H1 (cell line): ENCODE measurements around the gene DNAAF6. TPM values are rescaled to one million over a fixed set of nuclear protein-coding genes. Genes with fewer than 3 reads are reported as not detected.

ENCODE experiments used
- CTCF ChIA-PET: fragments of 300-600 bp; sonication (Branson Sonifier 250); formaldehyde crosslinking; loops from one replicate; lab custom pipeline; 2021; ENCODE audit not compliant: partially characterized antibody; lab: Charles Lee
- POLR2A ChIA-PET: fragments of 300-600 bp; sonication (Branson Sonifier 250); formaldehyde crosslinking; loops from one replicate; lab custom pipeline; 2021; ENCODE audit warnings: inconsistent platforms; ENCODE audit not compliant: partially characterized antibody; lab: Charles Lee
- DNase-seq, 2 experiments: peaks; one replicate each; pipeline versions ENCODE4 v3.0.0 to v3.0.0-alpha.2; 2010 to 2022; ENCODE audit warnings: low spot score in 2 of 2, low read depth in 1 of 2, mixed read lengths in 1 of 2
- FAIRE-seq: peaks from 2 replicates; lab custom pipeline; 2011; peaks lifted over from hg19 to GRCh38; lab: Jason Lieb, UNC
- H2AFZ ChIP-seq: 2 replicates; pipeline ENCODE4 v1.8.1; 2012; ENCODE audit warnings: low read length, inconsistent platforms
- H2AK5ac ChIP-seq: 2 replicates; pipeline ENCODE4 v1.6.1; 2013; ENCODE audit warnings: low read depth, low read length
- H2BK120ac ChIP-seq: replicated peaks from 2 replicates; pipeline ENCODE3; 2013; ENCODE audit warnings: low read depth, low read length, inconsistent platforms
- H2BK12ac ChIP-seq: 2 replicates; pipeline ENCODE4 v1.6.1; 2013; ENCODE audit warnings: low read depth, low read length
- H2BK15ac ChIP-seq: 2 replicates; pipeline ENCODE4 v1.6.1; 2013; ENCODE audit warnings: low read length
- H2BK20ac ChIP-seq: 2 replicates; pipeline ENCODE4 v1.6.1; 2013; ENCODE audit warnings: low read length
- H2BK5ac ChIP-seq: 2 replicates; pipeline ENCODE4 v1.6.1; 2013; ENCODE audit warnings: low read depth, low read length
- H3K14ac ChIP-seq: 2 replicates; pipeline ENCODE4 v1.6.1; 2013; ENCODE audit warnings: inconsistent platforms; ENCODE audit not compliant: insufficient read length
- H3K18ac ChIP-seq: 2 replicates; pipeline ENCODE4 v1.6.1; 2013; ENCODE audit warnings: low read length; ENCODE audit errors: extremely low read depth
- H3K23ac ChIP-seq: 2 replicates; pipeline ENCODE4 v1.6.1; 2013; ENCODE audit warnings: inconsistent platforms; ENCODE audit not compliant: insufficient read length
- H3K23me2 ChIP-seq: 2 replicates; pipeline ENCODE4 v1.6.1; 2013; ENCODE audit warnings: low read depth, low read length
- H3K27ac ChIP-seq: 2 replicates; pipeline ENCODE4 v1.6.1; 2011; ENCODE audit warnings: low read depth, low read length, inconsistent platforms
- H3K27me3 ChIP-seq, 4 experiments: replicated peaks in 1 of 4; 1 replicate in 1 of 4; 2 replicates in 3 of 4; pipeline versions ENCODE4 v1.6.1 to v1.8.1; 2011 to 2013; ENCODE audit warnings: low read length in 3 of 4, mild to moderate bottlenecking in 3 of 4, inconsistent platforms in 2 of 4, mixed read lengths in 2 of 4, moderate library complexity in 1 of 4; ENCODE audit not compliant: control insufficient read depth in 3 of 4, insufficient read depth in 3 of 4; ENCODE audit errors: extremely low read depth in 1 of 4
- H3K36me3 ChIP-seq, 4 experiments: 2 replicates each; pipeline versions ENCODE4 v1.6.1 to v1.8.1; 2011 to 2013; ENCODE audit warnings: mild to moderate bottlenecking in 4 of 4, low read length in 3 of 4, moderate library complexity in 2 of 4, control low read depth in 1 of 4, inconsistent platforms in 1 of 4; ENCODE audit not compliant: insufficient read depth in 4 of 4, control insufficient read depth in 2 of 4
- H3K4ac ChIP-seq: replicated peaks from 2 replicates; pipeline ENCODE3; 2013; ENCODE audit warnings: low read length, low read depth, mixed read lengths, inconsistent platforms; ENCODE audit not compliant: insufficient read length
- H3K4me1 ChIP-seq, 4 experiments: replicated peaks in 1 of 4; 1 replicate in 1 of 4; 2 replicates in 3 of 4; pipeline versions ENCODE4 v1.6.1 to v1.8.1; 2011 to 2013; ENCODE audit warnings: low read length in 3 of 4, inconsistent platforms in 2 of 4, mixed read lengths in 1 of 4; ENCODE audit not compliant: insufficient read depth in 4 of 4, control insufficient read depth in 3 of 4
- H3K4me2 ChIP-seq, 2 experiments: 2 replicates each; pipeline versions ENCODE4 v1.6.1 to v1.8.1; 2011 to 2013; ENCODE audit warnings: low read depth in 2 of 2, low read length in 2 of 2, control low read depth in 1 of 2, inconsistent platforms in 1 of 2, mild to moderate bottlenecking in 1 of 2; ENCODE audit not compliant: insufficient read depth in 1 of 2
- H3K4me3 ChIP-seq, 4 experiments: fragments of 200-600, 300-600 bp in 1 of 4; sonication (generic), shearing (Covaris generic), sonication (Bioruptor Twin) in 1 of 4; 2 replicates each; pipeline versions ENCODE4 v1.5.1 to v1.8.1; 2011 to 2016; ENCODE audit warnings: low read length in 4 of 4, low read depth in 3 of 4, control low read depth in 2 of 4, inconsistent platforms in 2 of 4, mild to moderate bottlenecking in 2 of 4, mixed read lengths in 1 of 4, moderate library complexity in 1 of 4; ENCODE audit not compliant: insufficient read depth in 2 of 4; ENCODE audit errors: extremely low read depth in 1 of 4
- H3K56ac ChIP-seq: replicated peaks from 2 replicates; pipeline ENCODE3; 2013; ENCODE audit warnings: low read depth, mild to moderate bottlenecking, mixed read lengths, low read length, inconsistent platforms; ENCODE audit not compliant: insufficient read length
- H3K79me1 ChIP-seq: 2 replicates; pipeline ENCODE4 v1.6.1; 2013; ENCODE audit warnings: low read depth, low read length, control low read depth
- H3K79me2 ChIP-seq, 2 experiments: 2 replicates each; pipeline versions ENCODE4 v1.6.1 to v1.8.1; 2012 to 2013; ENCODE audit warnings: low read length in 2 of 2, mild to moderate bottlenecking in 2 of 2, inconsistent platforms in 1 of 2; ENCODE audit not compliant: insufficient read depth in 2 of 2, control insufficient read depth in 1 of 2
- H3K9ac ChIP-seq, 4 experiments: replicated peaks in 1 of 4; 1 replicate in 1 of 4; 2 replicates in 3 of 4; pipeline versions ENCODE4 v1.6.1 to v1.8.1; 2011 to 2013; ENCODE audit warnings: low read depth in 3 of 4, low read length in 3 of 4, control low read depth in 2 of 4, mild to moderate bottlenecking in 2 of 4, moderate library complexity in 2 of 4, inconsistent platforms in 1 of 4; ENCODE audit errors: extremely low read depth in 1 of 4
- H3K9me3 ChIP-seq, 2 experiments: 2 replicates each; pipeline versions ENCODE4 v1.6.1 to v1.8.1; 2012 to 2013; ENCODE audit warnings: mild to moderate bottlenecking in 2 of 2, moderate library complexity in 2 of 2, control low read depth in 1 of 2, inconsistent platforms in 1 of 2, low read depth in 1 of 2, low read length in 1 of 2, mixed read lengths in 1 of 2; ENCODE audit not compliant: insufficient read depth in 2 of 2
- H4K20me1 ChIP-seq, 2 experiments: replicated peaks in 1 of 2; 2 replicates each; pipeline versions ENCODE3 to v1.8.1; 2011 to 2013; ENCODE audit warnings: inconsistent platforms in 2 of 2, low read length in 2 of 2, mild to moderate bottlenecking in 1 of 2; ENCODE audit not compliant: insufficient read depth in 2 of 2, control insufficient read depth in 1 of 2
- H4K5ac ChIP-seq: 2 replicates; pipeline ENCODE4 v1.6.1; 2013; ENCODE audit warnings: low read length, low read depth, mixed read lengths, inconsistent platforms; ENCODE audit not compliant: insufficient read length
- H4K8ac ChIP-seq: 2 replicates; pipeline ENCODE4 v1.8.0; 2013; ENCODE audit warnings: mild to moderate bottlenecking, moderate library complexity, low read length, inconsistent platforms; ENCODE audit not compliant: insufficient read depth; ENCODE audit errors: extremely low read depth
- H4K91ac ChIP-seq: replicated peaks from 2 replicates; pipeline ENCODE3; 2013; ENCODE audit warnings: low read length, mixed read lengths, inconsistent platforms; ENCODE audit not compliant: insufficient read length
- ATF3 ChIP-seq: IDR thresholded peaks from 2 replicates; pipeline ENCODE4 v1.6.1; 2011; ENCODE audit warnings: low read depth, mild to moderate bottlenecking, low read length; ENCODE audit not compliant: insufficient read depth
- CBX8 ChIP-seq: fragments of 300-800, 300-1000 bp; sonication (generic); IDR thresholded peaks from 2 replicates; pipeline ENCODE4 v1.7.1; 2016; ENCODE audit warnings: low read depth, low read length, borderline replicate concordance
- GTF2F1 ChIP-seq: IDR thresholded peaks from 2 replicates; pipeline ENCODE4 v1.6.1; 2012; ENCODE audit warnings: low read depth, low read length, improper control_type of control experiment, borderline replicate concordance
- HDAC6 ChIP-seq: IDR thresholded peaks from one replicate; pipeline ENCODE4 v1.7.1; 2012; ENCODE audit warnings: low read depth, mild to moderate bottlenecking, inconsistent platforms, low read length, moderate library complexity
- MAX ChIP-seq: IDR thresholded peaks from 2 replicates; pipeline ENCODE4 v1.6.1; 2012; ENCODE audit warnings: inconsistent platforms
- PHF8 ChIP-seq: fragments of 200-600 bp; sonication (generic); conservative IDR thresholded peaks from 2 replicates; pipeline ENCODE4 v1.7.1; 2012; ENCODE audit warnings: low read depth, mild to moderate bottlenecking, inconsistent platforms, low read length, moderate library complexity
- POLR2AphosphoS5 ChIP-seq: IDR thresholded peaks from 2 replicates; pipeline ENCODE4 v1.6.1; 2011; ENCODE audit warnings: low read depth, low read length
- POU5F1 ChIP-seq: IDR thresholded peaks from 2 replicates; pipeline ENCODE4 v1.6.1; 2011; ENCODE audit warnings: low read depth, mild to moderate bottlenecking, low read length, moderate library complexity
- polyA plus RNA-seq, 7 experiments: library from polyadenylated mRNA; depleted of rRNA in 3 of 7; stranded (reverse) in 5 of 7; unstranded in 2 of 7; fragments of >200 nt in 5 of 7; fragments of 200-250 nt in 2 of 7; gene quantifications; 1 replicate in 5 of 7; 2 replicates in 1 of 7; 4 replicates in 1 of 7; pipeline versions ENCODE4 v1.2.1 to v1.2.3, GENCODE V29; 2011 to 2013; ENCODE audit warnings: missing spikeins in 2 of 7, mixed read lengths in 2 of 7
- total RNA-seq: library from RNA; stranded (reverse); fragmentation: NEBNext Ultra II Directional; extraction: Animal tissue kit (Norgen Biotek cat#: 25700); gene quantifications from 2 replicates; pipeline ENCODE4 v1.2.1, GENCODE V29; 2021

DNAAF6 gene
- total and polyA plus RNA-seq, 2 of the 8 experiments (the other 6 are each of a cell fraction or from before 2014, with no cell fraction given) = not detected

GRCh38 chrX:107171369-107172102, 34.9 kb upstream of the DNAAF6 start:
- Histone ChIP-seq H3K36me3 (no peaks in the 10 kb centered on the region), H2BK15ac (no peak overlapping the region), H4K91ac (no peak overlapping the region), H4K5ac (no peak overlapping the region), H3K4me2 (no peak overlapping the region), H3K23me2 (no peaks in the 10 kb centered on the region), H3K27ac (no peak overlapping the region), H2AK5ac (no peak overlapping the region), H3K79me2 (no peaks in the 10 kb centered on the region), H3K14ac (no peak overlapping the region), H4K20me1 (no peaks in the 10 kb centered on the region), H3K9ac (no peak overlapping the region), H3K9me3 (no peaks in the 10 kb centered on the region), H3K27me3 (no peaks in the 10 kb centered on the region), H2BK12ac (no peak overlapping the region), H3K23ac (no peak overlapping the region), H3K4me1 (no peaks in the 10 kb centered on the region), H2BK120ac (no peak overlapping the region), H2BK5ac (no peak overlapping the region), H4K8ac (no peak overlapping the region), H2BK20ac (no peak overlapping the region), H3K18ac (no peak overlapping the region), H3K79me1 (no peaks in the 10 kb centered on the region), H3K56ac (no peak overlapping the region), H3K4me3 (no peak overlapping the region), H2AFZ (no peak overlapping the region), H3K4ac (no peak overlapping the region)
- TF ChIP-seq GTF2F1 (no peak), CBX8 (no peak), POLR2AphosphoS5 (no peak), POU5F1 (no peak), MAX (no peak), HDAC6 (no peak), ATF3 (no peak), PHF8 (no peak)
- FAIRE-seq (no peak), DNase-seq (no peak)
- POLR2A ChIA-PET = no interaction called here
- CTCF ChIA-PET = no interaction called here
